Measurements from ENCODE around the gene TBX4. TPM values are rescaled to one million over a fixed set of nuclear protein-coding genes. Genes with fewer than 3 reads are reported as not detected.
A peak's percentile ranks its signal among the peaks of the same experiment; 100 is the strongest.

TBX4 gene
- not detected for total RNA-seq

DNA sequence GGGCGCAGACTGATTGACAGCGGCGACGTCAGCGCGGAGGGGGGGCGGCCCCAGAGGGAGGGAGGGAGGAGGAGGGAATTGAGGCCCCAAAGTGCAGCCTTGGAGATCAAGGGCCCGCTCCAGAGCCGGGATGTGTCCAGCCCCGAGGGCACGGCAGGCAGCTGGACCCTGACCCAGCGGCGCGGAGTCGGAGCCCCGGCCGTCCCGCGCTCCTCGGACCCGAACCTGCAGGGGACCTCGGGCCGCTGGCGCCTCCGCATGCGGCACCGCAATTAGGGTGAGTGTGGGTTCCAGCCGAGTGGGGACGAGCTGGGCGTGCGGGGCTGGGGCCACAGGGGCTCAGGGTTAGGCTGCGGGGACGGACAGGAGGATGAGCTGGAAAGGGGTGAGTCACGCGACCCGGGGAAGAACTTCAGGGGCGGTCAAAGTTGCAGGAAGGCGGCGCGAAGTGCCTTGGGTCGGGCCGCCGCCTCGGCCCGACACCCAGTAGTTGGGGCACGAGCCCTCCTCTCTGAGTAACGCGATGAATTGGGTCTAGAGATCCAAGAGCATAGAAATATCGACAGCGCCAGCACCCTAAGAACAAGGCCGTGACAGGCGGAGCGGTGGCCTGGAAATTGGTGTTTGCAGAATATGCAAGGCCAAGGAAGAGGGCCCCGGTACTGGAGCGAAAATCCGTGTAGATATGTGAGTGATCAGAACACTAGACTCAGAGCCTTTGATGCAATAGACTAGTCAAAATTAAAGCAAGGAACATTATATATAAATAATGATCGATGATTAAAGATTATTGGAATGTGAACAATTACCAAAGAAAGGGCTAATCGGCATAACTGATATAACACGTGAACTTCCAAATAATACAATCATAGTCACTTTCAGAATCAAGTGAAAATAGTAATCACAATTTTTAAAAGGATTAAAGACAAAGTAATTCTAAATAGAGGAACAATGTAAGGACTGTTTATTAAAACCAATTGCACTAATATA, at the start of gene TBX4:
Gene TBX4, plus strand, starts transcription at position 122 of the 990 bp plus-strand sequence. CDS start 4,069 bp downstream, outside the sequence.
- no peak for DNase-seq
- Histone ChIP-seq H3K27me3 (peaks cover 51 to 79% (median 62%) of the 10 kb centered on the region in 3 donors), H3K9me3 (no peaks in the 10 kb centered on the region), H3K4me3 (peak within 1 kb of the TSS; percentile 17 to 65 (median 40)), H3K4me1 (peaks cover 0 to 5% of the 10 kb centered on the region in 2 donors), H3K36me3 (no peaks in the 10 kb centered on the region), H3K27ac (no peak within 1 kb of the TSS)
- intact Hi-C loops (cut with DNase I; ENCODE audit: low total_unique reads) = no loop called here
- TF ChIP-seq POLR2A (IDR thresholded peaks at IDR 0.05) (no peak), CTCF (IDR thresholded peaks at IDR 0.05 in 4 of 5, conservative IDR thresholded peaks at IDR 0.05 in 1 of 5) (no peak)
- no peak for ATAC-seq
- in situ Hi-C loops (cut with MboI; ENCODE audit: low sequenced_read_pairs in 4 of 4) = no loop called here

DNA sequence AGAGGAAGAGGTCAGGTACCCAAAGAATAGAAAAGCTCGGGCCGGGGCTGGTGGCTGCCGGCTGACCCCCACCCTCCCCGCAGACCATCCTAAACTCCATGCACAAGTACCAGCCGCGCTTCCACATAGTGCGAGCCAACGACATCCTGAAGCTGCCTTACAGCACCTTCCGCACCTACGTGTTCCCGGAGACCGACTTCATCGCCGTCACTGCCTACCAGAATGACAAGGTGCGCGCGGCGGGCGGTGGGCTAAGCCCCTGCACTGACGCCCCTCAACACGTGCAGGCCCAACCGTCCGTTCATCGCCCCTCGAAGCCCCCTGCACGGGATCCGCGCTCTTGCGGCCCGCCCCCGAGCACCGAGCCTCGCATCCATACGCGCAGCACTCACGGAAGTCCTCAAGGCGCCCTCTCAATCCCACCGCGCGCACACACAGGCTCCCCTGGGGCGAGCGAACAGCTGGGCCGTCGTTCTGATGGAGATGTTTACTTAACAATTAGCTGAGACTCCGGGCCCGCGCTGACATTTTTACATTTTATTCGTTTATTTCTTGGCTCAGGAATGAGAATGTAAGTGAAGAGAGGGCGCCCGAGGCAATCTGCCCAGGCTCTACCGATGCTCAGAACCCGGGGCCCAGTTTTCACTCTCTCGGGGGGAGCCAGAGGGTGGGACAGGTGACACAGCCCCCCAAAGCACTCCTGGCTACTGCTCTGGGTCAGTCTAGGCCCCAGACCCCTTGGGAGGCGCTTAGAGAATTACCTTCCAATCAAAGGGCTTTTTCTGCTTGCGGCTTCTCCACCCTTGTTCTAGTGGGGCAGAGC, 49.0 kb upstream of the TBX4 start:
- intact Hi-C loops (cut with DNase I; ENCODE audit: low total_unique reads) = no loop called here
- in situ Hi-C loops (cut with MboI; ENCODE audit: low sequenced_read_pairs in 4 of 4) = no loop called here

GRCh38 chr17:61403801-61404662, 48.2 kb upstream of the TBX4 start:
- Histone ChIP-seq H3K4me3 (peak overlapping the region; percentile 34 to 56 (median 46)), H3K27ac (peak overlapping the region in 3 of 4 donors; percentile 3 to 71 (median 48)), H3K36me3 (no peaks in the 10 kb centered on the region), H3K9me3 (no peaks in the 10 kb centered on the region), H3K4me1 (peaks cover 9 to 33% of the 10 kb centered on the region in 2 donors), H3K27me3 (peaks cover 54 to 65% (median 61%) of the 10 kb centered on the region in 3 donors)
- no peak for TF ChIP-seq CTCF (IDR thresholded peaks at IDR 0.05 in 4 of 5, conservative IDR thresholded peaks at IDR 0.05 in 1 of 5)
- TF ChIP-seq POLR2A (IDR thresholded peaks at IDR 0.05) = no peak
- DNase-seq (no peak), ATAC-seq (no peak)
- in situ Hi-C loops (cut with MboI; ENCODE audit: low sequenced_read_pairs in 4 of 4) (no loop called here), intact Hi-C loops (cut with DNase I; ENCODE audit: low total_unique reads) (no loop called here)

More for the DNA sequence above, 49.0 kb upstream of the TBX4 start:
- Histone ChIP-seq H3K4me1 (peaks cover 16 to 35% of the 10 kb centered on the region in 2 donors), H3K36me3 (no peaks in the 10 kb centered on the region), H3K27ac (peak overlapping the region in 3 of 4 donors; percentile 43 to 71 (median 48)), H3K9me3 (no peaks in the 10 kb centered on the region), H3K27me3 (peaks cover 63 to 74% (median 66%) of the 10 kb centered on the region in 3 donors), H3K4me3 (peak overlapping the region; percentile 25 to 56 (median 32))
- no peak for ATAC-seq
- DNase-seq = no peak
- TF ChIP-seq POLR2A (IDR thresholded peaks at IDR 0.05) = no peak

- Histone ChIP-seq H3K9me3 (no peaks in the 10 kb centered on the region), H3K4me1 (peaks cover 6 to 30% of the 10 kb centered on the region in 2 donors), H3K27ac (peak overlapping the region; percentile 31 to 48 (median 38)), H3K4me3 (peak overlapping the region; percentile 34 to 56 (median 46)), H3K27me3 (peaks cover 49 to 60% (median 56%) of the 10 kb centered on the region in 3 donors), H3K36me3 (no peaks in the 10 kb centered on the region)
- intact Hi-C loops (cut with DNase I; ENCODE audit: low total_unique reads) = no loop called here
- in situ Hi-C loops (cut with MboI; ENCODE audit: low sequenced_read_pairs in 4 of 4) = no loop called here
- no peak for ATAC-seq
- TF ChIP-seq POLR2A (IDR thresholded peaks at IDR 0.05) (no peak), CTCF (IDR thresholded peaks at IDR 0.05 in 4 of 5, conservative IDR thresholded peaks at IDR 0.05 in 1 of 5) (no peak)
- DNase-seq = no peak
Measured at GRCh38 chr17:61404663-61404912, 47.6 kb upstream of the TBX4 start.

Measured in gastrocnemius medialis (tissue), 4 donors.